Measurements from ENCODE around the gene ZNF90.

- TF ChIP-seq POLR2AphosphoS5 (IDR thresholded peaks at IDR 0.05; ENCODE audit: insufficient read depth, low read depth, low read length), result no peak
- TF ChIP-seq CTCF (IDR thresholded peaks at IDR 0.05; ENCODE audit: extremely low read depth in 1 of 2, insufficient read depth in 1 of 2, low read depth in 1 of 2, low read length in 2 of 2), result no peak
These were observed 25.4 kb downstream of the ZNF90 start for GRCh38 chr19:20103091-20103740.
